ENCODE results near the gene OR5B21. TPM values are rescaled to one million over a fixed set of nuclear protein-coding genes. Genes with fewer than 3 reads are reported as not detected.

OR5B21 gene
- total RNA-seq, 1 experiment from 2014 or later = not detected

DNA sequence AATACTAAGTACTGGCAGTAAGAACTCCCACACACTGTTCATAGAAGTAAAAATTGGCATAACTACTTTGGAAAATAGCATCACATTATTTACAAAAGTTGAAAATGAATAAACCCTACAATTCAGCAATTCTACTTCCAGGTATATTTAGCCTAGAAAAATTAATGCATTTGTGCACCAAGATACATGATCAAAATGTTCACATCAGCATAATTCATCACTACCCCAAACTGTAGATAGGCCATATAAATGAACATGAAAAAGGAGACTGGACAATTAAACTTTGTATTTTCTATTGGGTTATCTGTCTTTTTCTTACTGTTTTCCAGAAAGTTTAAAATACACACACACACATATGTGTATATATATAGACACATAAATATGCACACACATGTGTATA lies 5.9 kb downstream of the OR5B21 start:
- TF ChIP-seq, protein P1, sequence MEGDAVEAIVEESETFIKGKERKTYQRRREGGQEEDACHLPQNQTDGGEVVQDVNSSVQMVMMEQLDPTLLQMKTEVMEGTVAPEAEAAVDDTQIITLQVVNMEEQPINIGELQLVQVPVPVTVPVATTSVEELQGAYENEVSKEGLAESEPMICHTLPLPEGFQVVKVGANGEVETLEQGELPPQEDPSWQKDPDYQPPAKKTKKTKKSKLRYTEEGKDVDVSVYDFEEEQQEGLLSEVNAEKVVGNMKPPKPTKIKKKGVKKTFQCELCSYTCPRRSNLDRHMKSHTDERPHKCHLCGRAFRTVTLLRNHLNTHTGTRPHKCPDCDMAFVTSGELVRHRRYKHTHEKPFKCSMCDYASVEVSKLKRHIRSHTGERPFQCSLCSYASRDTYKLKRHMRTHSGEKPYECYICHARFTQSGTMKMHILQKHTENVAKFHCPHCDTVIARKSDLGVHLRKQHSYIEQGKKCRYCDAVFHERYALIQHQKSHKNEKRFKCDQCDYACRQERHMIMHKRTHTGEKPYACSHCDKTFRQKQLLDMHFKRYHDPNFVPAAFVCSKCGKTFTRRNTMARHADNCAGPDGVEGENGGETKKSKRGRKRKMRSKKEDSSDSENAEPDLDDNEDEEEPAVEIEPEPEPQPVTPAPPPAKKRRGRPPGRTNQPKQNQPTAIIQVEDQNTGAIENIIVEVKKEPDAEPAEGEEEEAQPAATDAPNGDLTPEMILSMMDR (conservative IDR thresholded peaks at IDR 0.05; ENCODE audit: low read depth, low read length) = no peak
- no peak for TF ChIP-seq EZH2 (IDR thresholded peaks at IDR 0.05; ENCODE audit: borderline replicate concordance, low read depth, low read length, poor library complexity, severe bottlenecking)
- POLR2A ChIA-PET (ENCODE audit: low non-redundant PET) = no interaction called here
- no peak overlapping the region for H3K4me3 ChIP-seq (ENCODE audit: low read depth, low read length, poor library complexity, severe bottlenecking)
- BruUV-seq (replicated peaks) = no TSS peak
- H3K27ac ChIP-seq (ENCODE audit: low read depth, low read length, poor library complexity, severe bottlenecking) = no peak overlapping the region
- H3K9me3 ChIP-seq (ENCODE audit: low read depth, low read length, poor library complexity, severe bottlenecking) = no peaks in the 10 kb centered on the region
- CTCF ChIA-PET = interaction anchor here (0.7 kb wide), 1 partner anchor 10 kb away, joined by 3 read pairs; no protein-coding TSS in a partner anchor
- no peaks in the 10 kb centered on the region for H3K36me3 ChIP-seq (ENCODE audit: insufficient read depth, low read length, poor library complexity, severe bottlenecking)
- intact Hi-C loops (cut with micrococcal nuclease; ENCODE audit: unreplicated experiment) = no loop called here
- H3K4me1 ChIP-seq (ENCODE audit: insufficient read depth, low read length, poor library complexity, severe bottlenecking) = no peaks in the 10 kb centered on the region
- no peak for DNase-seq (ENCODE audit: low spot score)
- H3K27me3 ChIP-seq (replicated peaks; ENCODE audit: insufficient read depth, low read depth, low read length, poor library complexity) = peaks cover 7% of the 10 kb centered on the region

DNA sequence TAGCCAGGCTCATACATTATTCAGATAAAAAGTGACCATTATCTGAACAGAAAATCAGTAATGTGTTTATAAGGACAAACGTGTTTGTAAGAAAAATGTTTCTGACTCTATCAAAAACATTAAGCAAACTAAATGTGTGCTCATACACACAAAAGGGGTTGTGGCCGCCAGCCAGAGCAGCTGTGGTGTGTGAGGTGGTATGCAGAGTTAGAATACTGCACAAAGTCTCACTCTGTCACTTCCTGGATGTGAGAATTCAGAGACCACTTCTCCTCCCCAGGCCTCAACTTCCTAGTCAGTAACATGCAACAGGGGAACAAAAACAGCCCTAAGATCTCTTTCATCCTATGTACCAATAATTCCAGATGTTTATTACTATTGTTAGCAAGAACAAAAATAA lies 9.4 kb downstream of the OR5B21 start:
- DNase-seq (ENCODE audit: low spot score) = no peak
- intact Hi-C loops (cut with micrococcal nuclease; ENCODE audit: unreplicated experiment) = no loop called here
- Histone ChIP-seq H3K4me3 (ENCODE audit: low read depth, low read length, poor library complexity, severe bottlenecking) (no peak overlapping the region), H3K36me3 (ENCODE audit: insufficient read depth, low read length, poor library complexity, severe bottlenecking) (no peaks in the 10 kb centered on the region), H3K9me3 (ENCODE audit: low read depth, low read length, poor library complexity, severe bottlenecking) (no peaks in the 10 kb centered on the region), H3K27me3 (replicated peaks; ENCODE audit: insufficient read depth, low read depth, low read length, poor library complexity) (peaks cover 13% of the 10 kb centered on the region), H3K27ac (ENCODE audit: low read depth, low read length, poor library complexity, severe bottlenecking) (no peak overlapping the region), H3K4me1 (ENCODE audit: insufficient read depth, low read length, poor library complexity, severe bottlenecking) (no peaks in the 10 kb centered on the region)
- ChIA-PET POLR2A (ENCODE audit: low non-redundant PET) (no interaction called here), CTCF (no interaction called here)
- no TSS peak for BruUV-seq (replicated peaks)
- TF ChIP-seq, protein P1 (conservative IDR thresholded peaks at IDR 0.05; ENCODE audit: low read depth, low read length) = no peak
- TF ChIP-seq EZH2 (IDR thresholded peaks at IDR 0.05; ENCODE audit: borderline replicate concordance, low read depth, low read length, poor library complexity, severe bottlenecking) = no peak

DNA sequence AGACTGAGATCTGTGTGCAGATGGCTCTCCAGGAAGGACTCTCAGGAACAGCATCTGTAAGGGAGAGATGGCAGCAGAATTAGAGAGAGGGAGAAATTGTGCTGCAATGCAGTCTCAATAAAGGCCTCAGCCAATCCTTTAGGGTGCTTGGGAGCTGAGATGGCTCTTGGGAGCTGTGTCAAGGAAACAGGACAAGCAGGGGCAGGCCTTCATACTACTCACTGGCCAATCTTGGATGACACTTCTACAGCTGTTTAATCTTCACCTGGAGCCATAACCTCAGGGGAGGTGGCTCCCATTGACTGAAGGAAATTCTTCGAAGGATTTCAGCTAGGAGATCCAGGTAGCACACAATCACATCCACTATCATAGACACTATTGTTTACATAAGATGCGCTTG lies 10.0 kb downstream of the OR5B21 start:
- BruUV-seq (replicated peaks) = no TSS peak
- Histone ChIP-seq H3K27ac (ENCODE audit: low read depth, low read length, poor library complexity, severe bottlenecking) (no peak overlapping the region), H3K4me3 (ENCODE audit: low read depth, low read length, poor library complexity, severe bottlenecking) (no peak overlapping the region), H3K4me1 (ENCODE audit: insufficient read depth, low read length, poor library complexity, severe bottlenecking) (no peaks in the 10 kb centered on the region), H3K36me3 (ENCODE audit: insufficient read depth, low read length, poor library complexity, severe bottlenecking) (no peaks in the 10 kb centered on the region), H3K27me3 (replicated peaks; ENCODE audit: insufficient read depth, low read depth, low read length, poor library complexity) (peaks cover 13% of the 10 kb centered on the region), H3K9me3 (ENCODE audit: low read depth, low read length, poor library complexity, severe bottlenecking) (no peaks in the 10 kb centered on the region)
- CTCF ChIA-PET = no interaction called here
- POLR2A ChIA-PET (ENCODE audit: low non-redundant PET) = no interaction called here
- no peak for DNase-seq (ENCODE audit: low spot score)
- intact Hi-C loops (cut with micrococcal nuclease; ENCODE audit: unreplicated experiment) = no loop called here
- TF ChIP-seq EZH2 (IDR thresholded peaks at IDR 0.05; ENCODE audit: borderline replicate concordance, low read depth, low read length, poor library complexity, severe bottlenecking) = no peak
- TF ChIP-seq, protein P1 (conservative IDR thresholded peaks at IDR 0.05; ENCODE audit: low read depth, low read length) = no peak
